Neural cell (in vitro differentiated cells): ENCODE results near the gene CDK6. TPM values are rescaled to one million over a fixed set of nuclear protein-coding genes. Genes with fewer than 3 reads are reported as not detected.

ENCODE experiments used
- H2AFZ ChIP-seq: fragments of 200-600, 300-800 bp; sonication (generic), shearing (Covaris generic); 2 replicates; pipeline ENCODE4 v1.6.0; 2014; ENCODE audit warnings: low read depth, mild to moderate bottlenecking, antibody characterized with exemption, low read length, moderate library complexity
- H3F3A ChIP-seq: fragments of 200-600 bp; shearing (Covaris generic); 2 replicates; pipeline ENCODE4 v1.6.1; 2016; ENCODE audit warnings: mild to moderate bottlenecking, moderate library complexity, mixed read lengths, antibody characterized with exemption, low read length; ENCODE audit not compliant: insufficient read depth, poor library complexity, severe bottlenecking
- H3K27ac ChIP-seq: fragments of 200-600, 300-800 bp; sonication (generic), shearing (Covaris generic); 2 replicates; pipeline ENCODE4 v1.5.1; 2014; ENCODE audit warnings: mild to moderate bottlenecking, low read length, moderate library complexity
- H3K27me3 ChIP-seq: fragments of 300-800, 200-600 bp; sonication (generic), shearing (Covaris generic); 2 replicates; pipeline ENCODE4 v1.6.0; 2014; ENCODE audit warnings: mild to moderate bottlenecking, low read depth, low read length, moderate library complexity; ENCODE audit not compliant: insufficient read depth
- H3K36me3 ChIP-seq: fragments of 300-800, 200-600 bp; sonication (generic), shearing (Covaris generic); 2 replicates; pipeline ENCODE4 v1.5.1; 2014; ENCODE audit warnings: mild to moderate bottlenecking, antibody characterized with exemption, low read length, moderate library complexity; ENCODE audit not compliant: insufficient read depth
- H3K4me2 ChIP-seq: fragments of 300-800, 200-600 bp; sonication (generic), shearing (Covaris generic); 2 replicates; pipeline ENCODE4 v1.6.0; 2014; ENCODE audit warnings: mild to moderate bottlenecking, low read length
- H3K4me3 ChIP-seq: fragments of 300-800, 200-600 bp; sonication (generic), shearing (Covaris generic); 2 replicates; pipeline ENCODE4 v1.5.1; 2014; ENCODE audit warnings: mild to moderate bottlenecking, low read length, moderate library complexity
- H3K79me2 ChIP-seq: fragments of 200-600 bp; shearing (Covaris generic); replicated peaks from 2 replicates; pipeline ENCODE4 v1.6.0; 2014; ENCODE audit warnings: mild to moderate bottlenecking, low read length, moderate library complexity; ENCODE audit not compliant: insufficient read depth
- H3K9ac ChIP-seq: fragments of 300-800, 200-600 bp; sonication (generic), shearing (Covaris generic); 2 replicates; pipeline ENCODE4 v1.6.1; 2016; ENCODE audit warnings: mild to moderate bottlenecking, low read length, mixed read lengths
- H3K9me2 ChIP-seq: fragments of 200-600 bp; shearing (Covaris generic); 2 replicates; pipeline ENCODE4 v1.6.1; 2016; ENCODE audit warnings: mild to moderate bottlenecking, low read length, mixed read lengths; ENCODE audit not compliant: insufficient read depth
- H3K9me3 ChIP-seq: fragments of 200-600, 300-800 bp; sonication (generic), shearing (Covaris generic); 2 replicates; pipeline ENCODE4 v1.6.1; 2016; ENCODE audit warnings: mild to moderate bottlenecking, mixed run types, low read length, moderate library complexity, mixed read lengths
- H4K20me1 ChIP-seq: fragments of 200-600 bp; shearing (Covaris generic); 2 replicates; pipeline ENCODE4 v1.6.1; 2016; ENCODE audit warnings: mild to moderate bottlenecking, mixed run types; ENCODE audit not compliant: insufficient read depth
- EP300 ChIP-seq: fragments of 450-650 bp; conservative IDR thresholded peaks from 2 replicates; pipeline ENCODE4 v1.6.1; 2014; ENCODE audit warnings: antibody characterized with exemption, mild to moderate bottlenecking, moderate library complexity; ENCODE audit not compliant: poor library complexity, severe bottlenecking
- EZH2 ChIP-seq: fragments of 200-600, 300-800 bp; shearing (Covaris generic), sonication (generic); IDR thresholded peaks from 2 replicates; pipeline ENCODE4 v1.6.1; 2014; ENCODE audit warnings: antibody characterized with exemption, low read length, borderline replicate concordance, mild to moderate bottlenecking; ENCODE audit not compliant: insufficient read depth, poor library complexity, severe bottlenecking
- MXI1 ChIP-seq: fragments of 450-650 bp; conservative IDR thresholded peaks from 2 replicates; pipeline ENCODE4 v1.6.1; 2014; ENCODE audit warnings: antibody characterized with exemption, mild to moderate bottlenecking; ENCODE audit not compliant: poor library complexity, severe bottlenecking
- POLR2AphosphoS5 ChIP-seq: IDR thresholded peaks from 2 replicates; pipeline ENCODE4 v1.6.1; 2012
- RAD21 ChIP-seq: fragments of 450-650 bp; conservative IDR thresholded peaks from 2 replicates; pipeline ENCODE4 v1.6.1; 2014; ENCODE audit warnings: antibody characterized with exemption, mild to moderate bottlenecking, moderate library complexity
- SMC3 ChIP-seq: fragments of 450-650 bp; conservative IDR thresholded peaks from 2 replicates; pipeline ENCODE4 v1.6.1; 2014; ENCODE audit warnings: antibody characterized with exemption, mild to moderate bottlenecking, moderate library complexity; ENCODE audit not compliant: poor library complexity
- TAF1 ChIP-seq: IDR thresholded peaks from 2 replicates; pipeline ENCODE4 v1.6.1; 2012; ENCODE audit warnings: low read depth
- polyA plus RNA-seq: library from polyadenylated mRNA; depleted of rRNA; stranded (reverse); fragments of >200 nt; gene quantifications from 2 replicates; pipeline ENCODE4 v1.2.3, GENCODE V29; 2014
- TF ChIP-seq, protein P1 (sequence below): fragments of 450-650 bp; IDR thresholded peaks from 2 replicates; pipeline ENCODE4 v1.5.1; 2014; ENCODE audit warnings: antibody characterized with exemption, mild to moderate bottlenecking, moderate library complexity; ENCODE audit not compliant: poor library complexity, severe bottlenecking
- TF ChIP-seq, protein P2 (sequence below): IDR thresholded peaks from 2 replicates; pipeline ENCODE4 v1.6.1; 2012; ENCODE audit warnings: borderline replicate concordance

CDK6 gene
- polyA plus RNA-seq, 1 donor from 2014 or later: 4.1 TPM

DNA sequence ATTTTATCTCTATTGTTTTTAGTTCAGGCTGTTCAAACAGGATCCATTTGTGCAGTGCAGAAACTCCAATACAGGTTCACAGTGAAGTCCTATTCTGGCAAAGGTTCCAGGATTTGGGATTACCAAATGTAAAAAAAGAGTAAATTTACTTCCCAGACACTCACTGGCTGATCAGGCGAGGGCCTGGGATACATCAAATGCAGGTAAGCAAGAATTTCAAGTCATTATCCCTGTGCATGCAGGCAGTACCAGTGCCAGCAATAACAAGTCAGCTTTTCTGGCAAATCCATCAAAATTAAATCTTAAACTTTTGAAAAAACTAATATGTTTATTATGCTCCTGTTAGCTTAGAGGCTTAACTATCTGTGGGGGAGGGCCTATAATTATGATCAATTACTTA, 6.3 kb downstream of the CDK6 start:
- Histone ChIP-seq H3K9ac (no peak overlapping the region), H3K27me3 (peaks cover 14% of the 10 kb centered on the region), H3K4me3 (no peak overlapping the region), H4K20me1 (no peaks in the 10 kb centered on the region), H3K36me3 (no peaks in the 10 kb centered on the region), H3K27ac (no peak overlapping the region), H3K4me2 (no peak overlapping the region), H3F3A (no peaks in the 10 kb centered on the region), H3K9me2 (no peaks in the 10 kb centered on the region), H3K9me3 (no peaks in the 10 kb centered on the region), H2AFZ (no peak overlapping the region), H3K79me2 (peaks cover 39% of the 10 kb centered on the region)
- TF ChIP-seq POLR2AphosphoS5 (no peak), EZH2 (no peak), SMC3 (no peak), EP300 (no peak), RAD21 (no peak), MXI1 (no peak), TAF1 (no peak)
- TF ChIP-seq, protein P1, sequence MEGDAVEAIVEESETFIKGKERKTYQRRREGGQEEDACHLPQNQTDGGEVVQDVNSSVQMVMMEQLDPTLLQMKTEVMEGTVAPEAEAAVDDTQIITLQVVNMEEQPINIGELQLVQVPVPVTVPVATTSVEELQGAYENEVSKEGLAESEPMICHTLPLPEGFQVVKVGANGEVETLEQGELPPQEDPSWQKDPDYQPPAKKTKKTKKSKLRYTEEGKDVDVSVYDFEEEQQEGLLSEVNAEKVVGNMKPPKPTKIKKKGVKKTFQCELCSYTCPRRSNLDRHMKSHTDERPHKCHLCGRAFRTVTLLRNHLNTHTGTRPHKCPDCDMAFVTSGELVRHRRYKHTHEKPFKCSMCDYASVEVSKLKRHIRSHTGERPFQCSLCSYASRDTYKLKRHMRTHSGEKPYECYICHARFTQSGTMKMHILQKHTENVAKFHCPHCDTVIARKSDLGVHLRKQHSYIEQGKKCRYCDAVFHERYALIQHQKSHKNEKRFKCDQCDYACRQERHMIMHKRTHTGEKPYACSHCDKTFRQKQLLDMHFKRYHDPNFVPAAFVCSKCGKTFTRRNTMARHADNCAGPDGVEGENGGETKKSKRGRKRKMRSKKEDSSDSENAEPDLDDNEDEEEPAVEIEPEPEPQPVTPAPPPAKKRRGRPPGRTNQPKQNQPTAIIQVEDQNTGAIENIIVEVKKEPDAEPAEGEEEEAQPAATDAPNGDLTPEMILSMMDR: no peak
- TF ChIP-seq, protein P2, sequence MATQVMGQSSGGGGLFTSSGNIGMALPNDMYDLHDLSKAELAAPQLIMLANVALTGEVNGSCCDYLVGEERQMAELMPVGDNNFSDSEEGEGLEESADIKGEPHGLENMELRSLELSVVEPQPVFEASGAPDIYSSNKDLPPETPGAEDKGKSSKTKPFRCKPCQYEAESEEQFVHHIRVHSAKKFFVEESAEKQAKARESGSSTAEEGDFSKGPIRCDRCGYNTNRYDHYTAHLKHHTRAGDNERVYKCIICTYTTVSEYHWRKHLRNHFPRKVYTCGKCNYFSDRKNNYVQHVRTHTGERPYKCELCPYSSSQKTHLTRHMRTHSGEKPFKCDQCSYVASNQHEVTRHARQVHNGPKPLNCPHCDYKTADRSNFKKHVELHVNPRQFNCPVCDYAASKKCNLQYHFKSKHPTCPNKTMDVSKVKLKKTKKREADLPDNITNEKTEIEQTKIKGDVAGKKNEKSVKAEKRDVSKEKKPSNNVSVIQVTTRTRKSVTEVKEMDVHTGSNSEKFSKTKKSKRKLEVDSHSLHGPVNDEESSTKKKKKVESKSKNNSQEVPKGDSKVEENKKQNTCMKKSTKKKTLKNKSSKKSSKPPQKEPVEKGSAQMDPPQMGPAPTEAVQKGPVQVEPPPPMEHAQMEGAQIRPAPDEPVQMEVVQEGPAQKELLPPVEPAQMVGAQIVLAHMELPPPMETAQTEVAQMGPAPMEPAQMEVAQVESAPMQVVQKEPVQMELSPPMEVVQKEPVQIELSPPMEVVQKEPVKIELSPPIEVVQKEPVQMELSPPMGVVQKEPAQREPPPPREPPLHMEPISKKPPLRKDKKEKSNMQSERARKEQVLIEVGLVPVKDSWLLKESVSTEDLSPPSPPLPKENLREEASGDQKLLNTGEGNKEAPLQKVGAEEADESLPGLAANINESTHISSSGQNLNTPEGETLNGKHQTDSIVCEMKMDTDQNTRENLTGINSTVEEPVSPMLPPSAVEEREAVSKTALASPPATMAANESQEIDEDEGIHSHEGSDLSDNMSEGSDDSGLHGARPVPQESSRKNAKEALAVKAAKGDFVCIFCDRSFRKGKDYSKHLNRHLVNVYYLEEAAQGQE: no peak

DNA sequence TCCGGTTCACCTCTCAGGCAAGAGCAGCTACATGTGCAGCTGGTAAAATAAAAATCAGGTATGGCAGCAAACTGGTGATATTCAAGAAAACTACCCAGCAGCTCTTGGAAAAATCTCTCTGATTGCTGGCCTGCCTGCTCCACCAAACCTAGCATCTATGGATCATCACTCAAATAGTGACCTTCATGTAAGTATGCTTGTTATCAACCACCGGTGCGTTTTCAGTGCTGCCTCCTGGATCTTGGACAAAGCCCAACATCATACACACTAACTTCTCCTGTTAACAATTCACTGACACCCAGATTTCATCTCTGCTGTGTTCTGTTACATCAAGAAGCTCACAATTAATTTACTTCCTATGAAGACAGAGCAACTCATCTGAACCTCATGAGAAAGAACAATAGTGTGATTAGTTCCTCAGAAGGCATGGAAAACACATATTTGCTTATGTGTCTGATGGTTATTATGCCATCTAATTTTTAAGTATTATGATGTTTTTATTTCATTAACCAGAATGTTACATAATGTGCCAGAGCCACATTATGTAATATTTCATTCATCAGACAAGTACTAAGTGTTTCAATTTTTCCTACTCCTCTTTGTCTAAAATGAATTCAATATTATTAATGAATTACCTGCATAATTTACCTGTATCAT, 8.8 kb downstream of the CDK6 start:
- Histone ChIP-seq H3K9ac (no peak overlapping the region), H3K4me2 (no peak overlapping the region), H4K20me1 (no peaks in the 10 kb centered on the region), H3K36me3 (no peaks in the 10 kb centered on the region), H3K4me3 (no peak overlapping the region), H3K9me3 (no peaks in the 10 kb centered on the region), H3K9me2 (no peaks in the 10 kb centered on the region), H3K79me2 (peaks cover 44% of the 10 kb centered on the region), H3K27ac (no peak overlapping the region), H3F3A (no peaks in the 10 kb centered on the region), H2AFZ (no peak overlapping the region), H3K27me3 (no peaks in the 10 kb centered on the region)
- no peak for TF ChIP-seq RAD21
- no peak for TF ChIP-seq EP300
- TF ChIP-seq TAF1: no peak
